Ishikawa (cell line): ENCODE results near the gene ATP13A3.

ENCODE experiments used
- CEBPB ChIP-seq: IDR thresholded peaks from 2 replicates; pipeline ENCODE4 v1.6.1; 2012
- CREB1 ChIP-seq: IDR thresholded peaks from 2 replicates; pipeline ENCODE4 v1.6.1; 2012; ENCODE audit warnings: low read depth
- EGR1 ChIP-seq: IDR thresholded peaks from 2 replicates; pipeline ENCODE4 v1.6.1; 2012
- EP300 ChIP-seq: IDR thresholded peaks from 2 replicates; pipeline ENCODE4 v1.6.1; 2012; ENCODE audit warnings: borderline replicate concordance
- FOXM1 ChIP-seq: IDR thresholded peaks from 2 replicates; pipeline ENCODE4 v1.6.1; 2012; ENCODE audit warnings: low read depth, borderline replicate concordance
- NFIC ChIP-seq: IDR thresholded peaks from 2 replicates; pipeline ENCODE4 v1.6.1; 2012
- RAD21 ChIP-seq: IDR thresholded peaks from 2 replicates; pipeline ENCODE4 v1.6.1; 2012; ENCODE audit warnings: low read depth
- TAF1 ChIP-seq: IDR thresholded peaks from 2 replicates; pipeline ENCODE4 v1.6.1; 2012; ENCODE audit warnings: low read depth, mild to moderate bottlenecking
- TCF12 ChIP-seq: IDR thresholded peaks from 2 replicates; pipeline ENCODE4 v1.6.1; 2012; ENCODE audit warnings: low read depth
- TEAD4 ChIP-seq: IDR thresholded peaks from 2 replicates; pipeline ENCODE4 v1.6.1; 2012
- USF1 ChIP-seq: IDR thresholded peaks from 2 replicates; pipeline ENCODE4 v1.6.1; 2012
- YY1 ChIP-seq: IDR thresholded peaks from 2 replicates; pipeline ENCODE4 v1.6.1; 2012; ENCODE audit warnings: low read depth
- ZBTB7A ChIP-seq: IDR thresholded peaks from 2 replicates; pipeline ENCODE4 v1.6.1; 2012; ENCODE audit warnings: low read depth
- TF ChIP-seq, protein P1 (sequence below): IDR thresholded peaks from 2 replicates; pipeline ENCODE4 v1.6.1; 2012
- TF ChIP-seq, protein P2 (sequence below): IDR thresholded peaks from 2 replicates; pipeline ENCODE4 v1.6.1; 2012; ENCODE audit warnings: low read depth, mild to moderate bottlenecking

Gene ATP13A3

DNA sequence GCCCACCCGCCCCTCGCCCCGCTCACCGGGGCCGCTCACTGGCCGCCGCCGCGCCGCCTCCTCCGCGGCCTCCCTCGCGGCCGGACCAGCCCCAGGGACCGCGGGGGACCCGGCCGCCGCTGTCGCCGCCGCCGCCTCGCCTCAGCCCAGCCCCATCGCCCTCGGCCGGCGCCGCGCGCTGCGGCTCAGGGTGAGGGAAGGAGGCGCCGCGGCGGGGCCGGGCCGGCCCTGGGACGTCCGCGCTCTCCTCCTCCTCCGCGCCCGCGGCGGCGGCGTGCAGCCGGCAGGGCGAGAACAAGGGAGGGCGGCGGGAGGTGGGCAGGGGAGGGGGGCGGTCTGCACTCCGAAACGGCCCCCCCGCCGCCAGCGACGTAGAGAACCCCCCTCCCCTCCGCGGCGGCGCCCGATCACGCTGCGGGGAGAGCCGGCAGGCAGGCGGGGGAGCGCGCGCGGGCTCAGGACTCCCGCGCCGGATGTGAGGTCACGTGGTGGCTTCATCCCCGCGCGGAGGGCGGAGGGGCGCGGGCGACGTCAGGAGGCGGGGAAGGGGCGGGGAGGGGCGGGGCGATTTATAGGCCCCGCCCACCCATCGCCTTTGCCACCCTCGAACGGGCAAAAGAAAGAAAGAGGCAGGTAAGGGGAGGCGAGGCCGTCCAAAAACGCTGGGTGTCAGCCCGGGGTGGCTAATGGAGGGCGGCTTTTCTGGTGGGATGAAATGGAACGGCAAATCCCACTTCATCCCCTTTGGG is at the start of gene ATP13A3:
TSS of gene ATP13A3 (minus strand) at position 463 of the 749 bp plus-strand sequence. CDS start 24,812 bp downstream, outside the sequence.
- TF ChIP-seq CEBPB, result no peak; the same call in 1 of the 2 replicates
- TF ChIP-seq EP300, result peak; percentile 32; the same call in 1 of the 2 replicates
- no peak for TF ChIP-seq FOXM1
- TF ChIP-seq CREB1, result peak; percentile 61
- no peak for TF ChIP-seq NFIC
- peak; percentile 96 for TF ChIP-seq USF1
- no peak for TF ChIP-seq YY1
- no peak for TF ChIP-seq EGR1
- TF ChIP-seq, protein P1, sequence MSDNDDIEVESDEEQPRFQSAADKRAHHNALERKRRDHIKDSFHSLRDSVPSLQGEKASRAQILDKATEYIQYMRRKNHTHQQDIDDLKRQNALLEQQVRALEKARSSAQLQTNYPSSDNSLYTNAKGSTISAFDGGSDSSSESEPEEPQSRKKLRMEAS, result peak; percentile 90
- no peak for TF ChIP-seq RAD21
- TF ChIP-seq, protein P2, sequence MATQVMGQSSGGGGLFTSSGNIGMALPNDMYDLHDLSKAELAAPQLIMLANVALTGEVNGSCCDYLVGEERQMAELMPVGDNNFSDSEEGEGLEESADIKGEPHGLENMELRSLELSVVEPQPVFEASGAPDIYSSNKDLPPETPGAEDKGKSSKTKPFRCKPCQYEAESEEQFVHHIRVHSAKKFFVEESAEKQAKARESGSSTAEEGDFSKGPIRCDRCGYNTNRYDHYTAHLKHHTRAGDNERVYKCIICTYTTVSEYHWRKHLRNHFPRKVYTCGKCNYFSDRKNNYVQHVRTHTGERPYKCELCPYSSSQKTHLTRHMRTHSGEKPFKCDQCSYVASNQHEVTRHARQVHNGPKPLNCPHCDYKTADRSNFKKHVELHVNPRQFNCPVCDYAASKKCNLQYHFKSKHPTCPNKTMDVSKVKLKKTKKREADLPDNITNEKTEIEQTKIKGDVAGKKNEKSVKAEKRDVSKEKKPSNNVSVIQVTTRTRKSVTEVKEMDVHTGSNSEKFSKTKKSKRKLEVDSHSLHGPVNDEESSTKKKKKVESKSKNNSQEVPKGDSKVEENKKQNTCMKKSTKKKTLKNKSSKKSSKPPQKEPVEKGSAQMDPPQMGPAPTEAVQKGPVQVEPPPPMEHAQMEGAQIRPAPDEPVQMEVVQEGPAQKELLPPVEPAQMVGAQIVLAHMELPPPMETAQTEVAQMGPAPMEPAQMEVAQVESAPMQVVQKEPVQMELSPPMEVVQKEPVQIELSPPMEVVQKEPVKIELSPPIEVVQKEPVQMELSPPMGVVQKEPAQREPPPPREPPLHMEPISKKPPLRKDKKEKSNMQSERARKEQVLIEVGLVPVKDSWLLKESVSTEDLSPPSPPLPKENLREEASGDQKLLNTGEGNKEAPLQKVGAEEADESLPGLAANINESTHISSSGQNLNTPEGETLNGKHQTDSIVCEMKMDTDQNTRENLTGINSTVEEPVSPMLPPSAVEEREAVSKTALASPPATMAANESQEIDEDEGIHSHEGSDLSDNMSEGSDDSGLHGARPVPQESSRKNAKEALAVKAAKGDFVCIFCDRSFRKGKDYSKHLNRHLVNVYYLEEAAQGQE, result no peak
- peak; percentile 62 for TF ChIP-seq TCF12
- TF ChIP-seq TAF1, result peak; percentile 83
- peak; percentile 1; the same call in 1 of the 2 replicates for TF ChIP-seq ZBTB7A
- TF ChIP-seq TEAD4, result peak; percentile 34

DNA sequence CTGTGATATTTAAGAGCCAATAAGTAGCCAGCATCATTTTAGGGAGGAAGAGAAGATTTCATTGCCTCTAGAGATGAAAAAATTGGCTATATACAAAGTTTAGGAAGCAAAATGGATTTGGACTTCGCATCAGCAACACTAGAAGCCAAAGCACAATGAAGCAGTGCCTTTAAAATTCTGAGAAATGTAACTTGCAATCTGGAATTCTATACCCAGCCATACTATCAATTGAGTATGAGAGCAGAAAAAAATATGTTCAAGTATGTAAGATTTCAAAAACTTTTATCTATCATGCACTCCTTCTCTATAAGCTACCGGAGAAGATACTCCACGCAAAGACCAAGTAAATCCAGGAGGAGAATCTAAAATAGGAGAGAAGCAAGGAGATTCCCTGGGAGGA is 47.4 kb upstream of the ATP13A3 start:
- TF ChIP-seq TEAD4 (no peak), TCF12 (no peak), RAD21 (no peak), TAF1 (no peak), YY1 (no peak), EP300 (no peak), NFIC (no peak), CREB1 (no peak), CEBPB (no peak), USF1 (no peak), FOXM1 (no peak), EGR1 (no peak), ZBTB7A (no peak)
- TF ChIP-seq, protein P2, result no peak
- TF ChIP-seq, protein P1, result no peak

DNA sequence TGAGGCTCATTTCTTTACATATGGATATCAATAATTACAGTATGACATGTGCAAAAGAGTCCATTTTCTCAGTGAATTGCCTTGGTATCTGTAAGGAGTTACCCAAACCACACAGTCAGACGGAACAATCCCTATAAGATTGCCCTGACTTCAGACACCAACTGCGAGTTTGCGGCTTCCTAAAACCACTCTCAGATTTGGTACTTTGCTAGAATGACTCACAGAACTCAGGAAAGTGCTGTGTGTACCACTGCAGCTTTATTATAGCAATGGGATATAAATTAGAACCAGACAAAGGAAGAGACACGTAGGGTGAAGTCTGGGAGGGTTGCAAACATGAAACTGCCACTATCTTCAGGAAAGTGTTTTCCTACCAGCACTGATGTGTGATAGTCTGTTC is 45.8 kb upstream of the ATP13A3 start:
- TF ChIP-seq TEAD4, result no peak
- TF ChIP-seq CEBPB, result no peak
- no peak for TF ChIP-seq EGR1
- TF ChIP-seq CREB1, result no peak
- TF ChIP-seq, protein P2, result no peak
- TF ChIP-seq USF1, result no peak
- TF ChIP-seq, protein P1, result no peak
- no peak for TF ChIP-seq ZBTB7A
- TF ChIP-seq TAF1, result no peak
- no peak for TF ChIP-seq YY1
- TF ChIP-seq FOXM1, result no peak
- TF ChIP-seq TCF12, result no peak
- no peak for TF ChIP-seq RAD21

DNA sequence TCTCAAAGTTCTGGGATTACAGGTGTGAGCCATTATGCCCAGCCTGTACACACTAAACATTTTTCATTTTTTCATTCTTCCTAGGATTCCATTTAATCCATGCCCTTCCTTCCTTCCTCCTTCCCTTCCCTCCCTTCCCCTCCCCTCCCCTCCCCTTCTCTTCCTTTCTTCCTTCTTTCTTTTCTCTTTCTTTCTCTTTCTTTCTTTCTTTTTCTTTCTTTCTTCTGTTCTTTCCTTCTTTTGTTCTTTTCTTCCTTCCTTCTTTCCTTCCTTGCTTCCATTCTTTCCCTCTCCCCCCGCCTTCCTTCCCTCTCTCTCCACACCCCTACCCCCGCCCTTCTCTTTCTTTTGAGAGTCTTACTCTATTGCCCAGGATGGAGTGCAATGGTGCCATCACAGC is 40.9 kb upstream of the ATP13A3 start:
- TF ChIP-seq YY1, result no peak
- no peak for TF ChIP-seq TAF1
